Caco-2 (cell line): ENCODE results near the gene UNKL. TPM values are rescaled to one million over a fixed set of nuclear protein-coding genes. Genes with fewer than 3 reads are reported as not detected.

ENCODE experiments used
- BruUV-seq: library from RNA; stranded (reverse); fragments of 400-500 nt; replicated peaks from 2 replicates; lab custom pipeline; 2021; lab: Mats Ljungman, UMichigan
- CTCF ChIA-PET: fragments of 300-600 bp; sonication (Branson Sonifier 250); formaldehyde crosslinking; loops from one replicate; lab custom pipeline; 2022; ENCODE audit warnings: antibody characterized with exemption; lab: Charles Lee
- POLR2A ChIA-PET: fragments of 300-600 bp; sonication (Branson Sonifier 250); formaldehyde crosslinking; loops from one replicate; lab custom pipeline; 2022; ENCODE audit warnings: antibody characterized with exemption; lab: Charles Lee
- DNase-seq, 2 experiments: peaks; one replicate each; pipeline versions ENCODE4 v3.0.0 to v3.0.0-alpha.2; 2020 to 2022
- H3K27me3 ChIP-seq: replicated peaks from 2 replicates; pipeline ENCODE4 v1.6.0; 2011; ENCODE audit warnings: low read length; ENCODE audit not compliant: control insufficient read depth, insufficient read depth
- H3K36me3 ChIP-seq: 2 replicates; pipeline ENCODE4 v1.5.1; 2011; ENCODE audit warnings: low read length; ENCODE audit not compliant: control insufficient read depth, insufficient read depth
- H3K4me1 ChIP-seq: fragments of 250-450 bp; sonication (Bioruptor Pico); 2 replicates; pipeline ENCODE4 v1.5.1; 2020; ENCODE audit warnings: mild to moderate bottlenecking
- H3K4me3 ChIP-seq: 2 replicates; pipeline ENCODE4 v1.5.1; 2011; ENCODE audit warnings: low read depth, mild to moderate bottlenecking, control low read depth, low read length
- H3K9me3 ChIP-seq: fragments of 250-450 bp; sonication (Bioruptor Pico); 2 replicates; pipeline ENCODE4 v1.5.1; 2020; ENCODE audit warnings: mild to moderate bottlenecking, moderate library complexity
- H3K27ac Mint-ChIP-seq: one replicate; pipeline ENCODE4 v1.8.0; 2022; ENCODE audit warnings: mixed read lengths; ENCODE audit not compliant: unreplicated experiment
- H3K27me3 Mint-ChIP-seq: one replicate; pipeline ENCODE4 v1.8.0; 2022; ENCODE audit warnings: mixed read lengths; ENCODE audit not compliant: insufficient read depth, unreplicated experiment
- H3K36me3 Mint-ChIP-seq: one replicate; pipeline ENCODE4 v1.8.0; 2022; ENCODE audit warnings: mild to moderate bottlenecking, mixed read lengths; ENCODE audit not compliant: insufficient read depth, unreplicated experiment
- H3K4me1 Mint-ChIP-seq: one replicate; pipeline ENCODE4 v1.8.0; 2022; ENCODE audit warnings: low read depth, mixed read lengths; ENCODE audit not compliant: unreplicated experiment
- H3K4me3 Mint-ChIP-seq: one replicate; pipeline ENCODE4 v1.8.0; 2022; ENCODE audit warnings: mild to moderate bottlenecking, moderate library complexity, mixed read lengths; ENCODE audit not compliant: unreplicated experiment
- H3K9me3 Mint-ChIP-seq: one replicate; pipeline ENCODE4 v1.8.0; 2022; ENCODE audit warnings: mixed read lengths; ENCODE audit not compliant: unreplicated experiment
- CTCF ChIP-seq, 2 experiments: fragments of 200-600 bp in 1 of 2; IDR thresholded peaks; 1 replicate in 1 of 2; 2 replicates in 1 of 2; pipeline versions ENCODE4 v1.5.1 to v1.8.0; 2011 to 2022; ENCODE audit warnings: antibody characterized with exemption in 1 of 2, control low read depth in 1 of 2, inconsistent platforms in 1 of 2, low read depth in 1 of 2, low read length in 1 of 2, mild to moderate bottlenecking in 1 of 2, moderate library complexity in 1 of 2; ENCODE audit not compliant: insufficient read depth in 1 of 2, severe bottlenecking in 1 of 2, unreplicated experiment in 1 of 2
- intact Hi-C: fragments of 100-400 bp; cut with micrococcal nuclease; formaldehyde crosslinking; loops from one replicate; pipeline ENCODE4 v1.10.0; 2022; ENCODE audit not compliant: unreplicated experiment
- total RNA-seq: library from RNA; stranded (reverse); gene quantifications from 2 replicates; pipeline ENCODE4 v1.2.3, GENCODE V29; 2022

The UNKL gene
- total RNA-seq, 1 experiment from 2014 or later: 31.2 TPM

- Mint-ChIP-seq H3K36me3 (peaks cover 11% of the 10 kb centered on the region), H3K27me3 (no peaks in the 10 kb centered on the region), H3K27ac (no peak overlapping the region), H3K9me3 (no peaks in the 10 kb centered on the region), H3K4me1 (no peaks in the 10 kb centered on the region), H3K4me3 (no peak overlapping the region)
- BruUV-seq: no TSS peak
- Histone ChIP-seq H3K9me3 (no peaks in the 10 kb centered on the region), H3K36me3 (no peaks in the 10 kb centered on the region), H3K27me3 (no peaks in the 10 kb centered on the region), H3K4me1 (no peaks in the 10 kb centered on the region), H3K4me3 (no peak overlapping the region)
- intact Hi-C loops: no loop called here
- ChIA-PET POLR2A (no interaction called here), CTCF (no interaction called here)
- no peak for TF ChIP-seq CTCF (IDR thresholded peaks at IDR 0.05; ENCODE audit: insufficient read depth in 1 of 2, low read depth in 1 of 2, low read length in 1 of 2, severe bottlenecking in 1 of 2, unreplicated experiment in 1 of 2)
- no peak for DNase-seq
Measured at GRCh38 chr16:1394367-1394951, 20.0 kb downstream of the UNKL start.

GRCh38 chr16:1393613-1394176, 20.8 kb downstream of the UNKL start:
- Mint-ChIP-seq H3K9me3 (no peaks in the 10 kb centered on the region), H3K27me3 (no peaks in the 10 kb centered on the region), H3K36me3 (peaks cover 11% of the 10 kb centered on the region), H3K4me3 (no peak overlapping the region), H3K4me1 (no peaks in the 10 kb centered on the region), H3K27ac (no peak overlapping the region)
- TF ChIP-seq CTCF (IDR thresholded peaks at IDR 0.05; ENCODE audit: insufficient read depth in 1 of 2, low read depth in 1 of 2, low read length in 1 of 2, severe bottlenecking in 1 of 2, unreplicated experiment in 1 of 2): no peak
- no TSS peak for BruUV-seq
- H3K9me3 ChIP-seq: no peaks in the 10 kb centered on the region
- intact Hi-C loops: no loop called here
- ChIA-PET POLR2A (no interaction called here), CTCF (no interaction called here)
- no peaks in the 10 kb centered on the region for H3K27me3 ChIP-seq
- no peak overlapping the region for H3K4me3 ChIP-seq
- H3K4me1 ChIP-seq: no peaks in the 10 kb centered on the region
- H3K36me3 ChIP-seq: no peaks in the 10 kb centered on the region
- no peak for DNase-seq

GRCh38 chr16:1392826-1393225, 21.7 kb downstream of the UNKL start:
- H3K36me3 Mint-ChIP-seq: peaks cover 11% of the 10 kb centered on the region
- intact Hi-C loops: no loop called here
- POLR2A ChIA-PET: no interaction called here
- Histone ChIP-seq H3K4me1 (no peaks in the 10 kb centered on the region), H3K9me3 (no peaks in the 10 kb centered on the region), H3K4me3 (no peak overlapping the region), H3K36me3 (no peaks in the 10 kb centered on the region), H3K27me3 (no peaks in the 10 kb centered on the region)
- CTCF ChIA-PET: no interaction called here
- no peaks in the 10 kb centered on the region for H3K9me3 Mint-ChIP-seq
- H3K4me3 Mint-ChIP-seq: no peak overlapping the region
- no peak for DNase-seq
- no TSS peak for BruUV-seq
- TF ChIP-seq CTCF (IDR thresholded peaks at IDR 0.05; ENCODE audit: insufficient read depth in 1 of 2, low read depth in 1 of 2, low read length in 1 of 2, severe bottlenecking in 1 of 2, unreplicated experiment in 1 of 2): no peak
- H3K27me3 Mint-ChIP-seq: no peaks in the 10 kb centered on the region
- no peaks in the 10 kb centered on the region for H3K4me1 Mint-ChIP-seq
- H3K27ac Mint-ChIP-seq: no peak overlapping the region
